Astrocyte of the spinal cord (primary cell): Measurements from ENCODE around the gene HMGXB3.
A peak's percentile ranks its signal among the peaks of the same experiment; 100 is the strongest.

Experiments used
- DNase-seq: peaks from one replicate; pipeline ENCODE4 v3.0.0; 2011; ENCODE audit warnings: low read depth, low spot score
- H3K4me3 ChIP-seq: 2 replicates; pipeline ENCODE4 v1.5.1; 2011; ENCODE audit warnings: low read depth, mild to moderate bottlenecking, low read length, moderate library complexity
- in situ Hi-C: cut with HindIII; loops from 2 replicates; pipeline ENCODE4 v1.10.0; 2017; ENCODE audit warnings: low sequenced_read_pairs
- TF ChIP-seq, protein P1 (sequence below): IDR thresholded peaks from 2 replicates; pipeline ENCODE4 v1.5.1; 2012; ENCODE audit warnings: low read depth, mild to moderate bottlenecking, low read length, inconsistent platforms

HMGXB3 gene

DNA sequence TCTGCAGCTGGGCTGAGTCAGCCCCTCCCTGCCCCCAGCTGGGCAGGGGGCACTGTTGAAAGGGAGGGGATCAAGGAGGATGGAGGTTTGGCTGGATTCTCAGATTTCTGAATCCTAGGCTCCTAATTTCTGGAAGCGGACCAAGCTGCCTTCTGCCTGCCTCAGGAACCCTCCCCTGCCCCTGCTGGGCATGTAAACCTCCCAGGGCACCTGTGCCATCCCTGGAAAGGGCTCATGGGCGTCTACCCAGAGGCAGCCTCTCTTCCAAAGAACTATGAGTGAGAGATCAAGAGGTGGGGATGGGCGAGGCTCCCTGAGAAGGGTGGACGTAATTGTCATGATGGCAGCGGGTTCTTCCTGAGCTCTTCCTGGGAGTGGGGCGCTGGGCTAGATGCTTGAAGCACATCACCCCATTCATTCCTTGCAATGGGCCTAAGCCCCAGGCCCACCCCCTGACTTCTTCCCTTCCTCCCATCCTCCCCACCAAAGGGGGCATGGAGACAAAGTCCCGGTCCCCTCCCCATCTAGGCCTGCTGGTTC is 64.2 kb downstream of the HMGXB3 start:
- DNase-seq: peak; percentile 30
- in situ Hi-C loops: no loop called here
- H3K4me3 ChIP-seq: no peak overlapping the region
- TF ChIP-seq, protein P1, sequence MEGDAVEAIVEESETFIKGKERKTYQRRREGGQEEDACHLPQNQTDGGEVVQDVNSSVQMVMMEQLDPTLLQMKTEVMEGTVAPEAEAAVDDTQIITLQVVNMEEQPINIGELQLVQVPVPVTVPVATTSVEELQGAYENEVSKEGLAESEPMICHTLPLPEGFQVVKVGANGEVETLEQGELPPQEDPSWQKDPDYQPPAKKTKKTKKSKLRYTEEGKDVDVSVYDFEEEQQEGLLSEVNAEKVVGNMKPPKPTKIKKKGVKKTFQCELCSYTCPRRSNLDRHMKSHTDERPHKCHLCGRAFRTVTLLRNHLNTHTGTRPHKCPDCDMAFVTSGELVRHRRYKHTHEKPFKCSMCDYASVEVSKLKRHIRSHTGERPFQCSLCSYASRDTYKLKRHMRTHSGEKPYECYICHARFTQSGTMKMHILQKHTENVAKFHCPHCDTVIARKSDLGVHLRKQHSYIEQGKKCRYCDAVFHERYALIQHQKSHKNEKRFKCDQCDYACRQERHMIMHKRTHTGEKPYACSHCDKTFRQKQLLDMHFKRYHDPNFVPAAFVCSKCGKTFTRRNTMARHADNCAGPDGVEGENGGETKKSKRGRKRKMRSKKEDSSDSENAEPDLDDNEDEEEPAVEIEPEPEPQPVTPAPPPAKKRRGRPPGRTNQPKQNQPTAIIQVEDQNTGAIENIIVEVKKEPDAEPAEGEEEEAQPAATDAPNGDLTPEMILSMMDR: no peak

DNA sequence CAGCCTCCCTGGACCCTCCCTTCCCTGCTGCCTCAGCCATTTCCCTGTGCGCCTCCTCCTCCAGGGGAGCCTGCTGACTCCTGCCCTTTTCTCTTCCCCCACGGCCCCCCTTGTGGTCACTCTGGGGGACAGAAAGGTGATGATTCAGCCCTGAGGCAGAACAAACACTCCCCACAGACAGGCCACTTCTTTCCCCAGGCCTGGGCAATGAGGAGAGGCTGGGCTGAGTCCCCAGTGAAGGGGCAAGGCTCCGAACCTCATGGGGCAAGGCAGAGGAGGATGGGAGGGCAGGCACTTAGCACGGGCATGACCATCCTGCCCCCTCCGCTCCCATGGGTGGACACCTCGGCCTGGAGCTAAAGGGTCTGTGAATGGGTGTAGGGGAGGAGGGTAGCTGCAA is 64.8 kb downstream of the HMGXB3 start:
- TF ChIP-seq, protein P1: no peak
- H3K4me3 ChIP-seq: no peak overlapping the region
- DNase-seq: peak; percentile 73
- in situ Hi-C loops: no loop called here

DNA sequence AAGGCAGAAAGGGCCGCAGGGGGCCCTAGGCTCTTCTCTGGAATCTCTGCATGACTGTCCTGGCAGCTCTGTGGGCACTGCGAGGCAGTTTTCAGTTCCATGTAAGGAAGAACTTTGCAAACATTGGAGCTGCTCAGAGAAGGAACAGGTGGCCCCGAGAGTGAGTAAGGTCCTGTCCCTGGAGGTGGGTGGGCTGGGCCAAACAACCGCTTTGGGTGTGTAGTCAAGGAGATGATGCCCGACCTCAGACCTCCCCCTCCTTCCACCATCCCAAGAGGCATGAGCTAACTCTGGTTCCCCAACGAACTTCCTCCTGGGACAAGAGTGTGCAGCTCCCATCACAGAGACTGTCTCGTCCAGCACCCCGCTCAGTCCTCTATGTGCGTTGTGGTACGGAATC is 65.3 kb downstream of the HMGXB3 start:
- in situ Hi-C loops: no loop called here
- H3K4me3 ChIP-seq: no peak overlapping the region
- DNase-seq: peak; percentile 73
- TF ChIP-seq, protein P1: no peak

DNA sequence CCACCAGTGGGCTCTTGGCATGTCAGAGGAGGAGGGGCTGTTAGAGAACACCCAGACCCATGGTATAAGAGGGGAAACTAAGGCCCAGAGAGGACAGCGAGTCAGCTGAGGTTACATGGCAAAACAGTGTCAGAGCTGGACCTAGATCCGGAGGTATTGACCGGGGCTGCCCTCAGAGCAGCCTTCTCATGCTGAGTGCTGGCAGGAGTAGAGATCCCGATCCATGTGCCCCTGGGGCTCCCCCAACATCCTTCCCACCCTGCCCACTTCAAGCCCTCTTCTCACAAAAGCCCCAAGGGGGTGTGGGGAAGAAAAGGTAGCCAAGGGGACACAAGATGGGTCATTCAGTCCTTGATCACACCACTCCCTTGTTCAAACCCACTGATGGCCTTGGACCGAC is 65.9 kb downstream of the HMGXB3 start:
- DNase-seq: no peak
- H3K4me3 ChIP-seq: no peak overlapping the region
- TF ChIP-seq, protein P1: no peak
- in situ Hi-C loops: no loop called here

DNA sequence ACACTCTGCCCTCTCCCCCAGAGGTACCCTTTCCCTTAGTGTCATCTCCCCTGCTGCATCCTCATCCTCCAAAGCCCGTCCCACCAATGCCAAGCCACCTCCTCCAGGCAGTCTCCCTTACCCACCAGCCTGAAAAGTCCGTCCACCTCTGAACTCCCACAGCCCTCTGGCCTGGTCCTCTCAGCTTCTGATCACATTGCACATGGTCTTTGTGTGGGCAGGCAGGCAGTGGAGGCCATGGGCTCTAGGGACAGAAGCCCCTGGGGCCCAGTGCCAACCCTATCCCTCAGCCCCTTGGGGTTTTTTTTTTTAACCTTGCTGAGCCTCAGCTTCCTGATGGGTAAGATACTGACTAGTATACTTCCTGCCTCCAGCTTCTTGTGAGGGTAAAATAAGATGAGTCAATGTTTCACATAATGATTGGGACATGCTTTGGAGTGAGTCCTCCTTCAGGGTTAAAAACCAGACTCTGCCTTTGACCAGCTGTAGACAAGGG is 66.4 kb downstream of the HMGXB3 start:
- in situ Hi-C loops: no loop called here
- DNase-seq: peak; percentile 56
- H3K4me3 ChIP-seq: no peak overlapping the region

DNA sequence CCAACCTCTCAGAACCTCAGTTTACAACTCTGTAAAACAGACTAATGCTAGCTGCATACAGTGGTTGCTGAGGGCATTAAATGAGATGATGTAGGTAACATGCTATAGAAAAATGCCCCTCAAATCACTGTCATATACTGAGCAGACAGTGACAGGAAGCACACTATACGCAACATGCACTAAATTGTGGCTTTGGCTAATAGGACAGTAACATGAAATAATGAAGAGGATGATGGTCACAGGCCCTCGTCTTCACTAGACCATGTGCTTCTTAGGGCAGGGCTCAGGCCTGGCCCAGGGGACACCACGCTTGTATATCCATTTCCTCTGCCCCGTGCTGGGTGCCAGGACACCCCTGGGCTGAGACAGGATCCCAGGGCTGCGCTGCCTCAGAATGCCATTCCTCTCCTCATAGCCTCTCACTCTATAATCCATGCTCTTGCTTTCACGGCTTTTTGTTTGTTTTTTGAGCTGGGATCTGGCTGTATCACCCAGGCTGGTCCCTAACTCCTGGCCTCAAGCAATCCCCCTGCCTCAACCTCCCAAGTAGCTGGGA is 66.9 kb downstream of the HMGXB3 start:
- no peak for DNase-seq
- H3K4me3 ChIP-seq: no peak overlapping the region
- in situ Hi-C loops: no loop called here
- TF ChIP-seq, protein P1: no peak

More for the DNA sequence above, 66.4 kb downstream of the HMGXB3 start:
- TF ChIP-seq, protein P1: no peak
